SK-N-SH (cell line): ENCODE data around the gene PXN. TPM values are rescaled to one million over a fixed set of nuclear protein-coding genes. Genes with fewer than 3 reads are reported as not detected.

Experiments used
- CTCF ChIA-PET: fragments of 300-600, 350-600 bp; formaldehyde crosslinking; extraction: SDS; loops from one replicate; lab custom pipeline; 2021; lab: Yijun Ruan, JAX
- POLR2A ChIA-PET: fragments of 350-600 bp; sonication (Branson Sonifier 250); formaldehyde crosslinking; extraction: SDS; loops from one replicate; lab custom pipeline; 2020; ENCODE audit warnings: antibody characterized with exemption, inconsistent platforms; lab: Yijun Ruan, JAX
- DNase-seq: peaks from one replicate; pipeline ENCODE4 v3.0.0; 2012
- H2AFZ ChIP-seq: fragments of 200-600 bp; sonication (generic); 2 replicates; pipeline ENCODE4 v1.8.1; 2016; ENCODE audit warnings: antibody characterized with exemption, mild to moderate bottlenecking, low read depth
- H3F3A ChIP-seq: fragments of 200-600 bp; sonication (generic); replicated peaks from 2 replicates; pipeline ENCODE3; 2016; ENCODE audit warnings: antibody characterized with exemption, mild to moderate bottlenecking; ENCODE audit not compliant: insufficient read depth
- H3K27ac ChIP-seq, 2 experiments: fragments of 200-500 bp in 1 of 2; fragments of 200-600 bp in 1 of 2; sonication (Bioruptor generic) in 1 of 2; sonication (generic), shearing (Covaris generic) in 1 of 2; 2 replicates each; pipeline versions ENCODE4 v1.5.1 to v1.6.1; 2014 to 2016; ENCODE audit warnings: low read depth in 2 of 2, inconsistent platforms in 1 of 2, low read length in 1 of 2, mild to moderate bottlenecking in 1 of 2, mixed read lengths in 1 of 2
- H3K27me3 ChIP-seq: fragments of 200-600 bp; sonication (generic), shearing (Covaris generic); 2 replicates; pipeline ENCODE4 v1.6.1; 2016; ENCODE audit warnings: mixed run types; ENCODE audit not compliant: insufficient read depth
- H3K36me3 ChIP-seq, 2 experiments: fragments of 200-500 bp in 1 of 2; fragments of 200-600 bp in 1 of 2; sonication (Bioruptor generic) in 1 of 2; sonication (generic) in 1 of 2; replicated peaks in 1 of 2; 2 replicates each; pipeline versions ENCODE3 to v1.5.1; 2014 to 2016; ENCODE audit warnings: low read length in 1 of 2, mild to moderate bottlenecking in 1 of 2; ENCODE audit not compliant: insufficient read depth in 2 of 2, control insufficient read depth in 1 of 2
- H3K4me1 ChIP-seq, 2 experiments: fragments of 200-500 bp in 1 of 2; fragments of 200-600 bp in 1 of 2; sonication (Bioruptor generic) in 1 of 2; sonication (generic), shearing (Covaris generic) in 1 of 2; 2 replicates each; pipeline versions ENCODE4 v1.5.1 to v1.6.1; 2014 to 2016; ENCODE audit warnings: low read depth in 1 of 2, low read length in 1 of 2, mixed run types in 1 of 2; ENCODE audit not compliant: insufficient read depth in 2 of 2, control insufficient read depth in 1 of 2
- H3K4me2 ChIP-seq: fragments of 200-600 bp; sonication (generic), shearing (Covaris generic); 2 replicates; pipeline ENCODE4 v1.6.1; 2017; ENCODE audit warnings: mixed run types
- H3K4me3 ChIP-seq, 2 experiments: fragments of 200-500 bp in 1 of 2; fragments of 200-600 bp in 1 of 2; sonication (Bioruptor generic) in 1 of 2; sonication (generic), shearing (Covaris generic) in 1 of 2; 2 replicates each; pipeline versions ENCODE4 v1.5.1 to v1.8.1; 2014 to 2016; ENCODE audit warnings: low read depth in 2 of 2, inconsistent platforms in 1 of 2, low read length in 1 of 2, mild to moderate bottlenecking in 1 of 2, mixed read lengths in 1 of 2, moderate library complexity in 1 of 2
- H3K79me2 ChIP-seq: fragments of 200-600 bp; sonication (generic); 2 replicates; pipeline ENCODE4 v1.8.1; 2017; ENCODE audit warnings: mild to moderate bottlenecking; ENCODE audit not compliant: insufficient read depth
- H3K9ac ChIP-seq: fragments of 200-600 bp; sonication (generic); 2 replicates; pipeline ENCODE4 v1.6.1; 2017; ENCODE audit warnings: mixed run types
- H3K9me2 ChIP-seq: fragments of 200-600 bp; sonication (generic); 2 replicates; pipeline ENCODE4 v1.6.1; 2017; ENCODE audit warnings: mixed run types
- H3K9me3 ChIP-seq: fragments of 200-600 bp; sonication (generic); 2 replicates; pipeline ENCODE4 v1.6.1; 2017; ENCODE audit warnings: mixed run types, mild to moderate bottlenecking, moderate library complexity
- H4K20me1 ChIP-seq: fragments of 200-600 bp; sonication (generic); 2 replicates; pipeline ENCODE4 v1.6.1; 2017; ENCODE audit warnings: mild to moderate bottlenecking, mixed run types; ENCODE audit not compliant: insufficient read depth
- GABPA ChIP-seq: IDR thresholded peaks from 2 replicates; pipeline ENCODE4 v1.4.0; 2012; ENCODE audit warnings: low read depth, mild to moderate bottlenecking
- JUND ChIP-seq: IDR thresholded peaks from 2 replicates; pipeline ENCODE4 v1.4.0; 2012
- MAX ChIP-seq: IDR thresholded peaks from 2 replicates; pipeline ENCODE4 v1.4.0; 2012; ENCODE audit warnings: low read depth
- MEF2A ChIP-seq: IDR thresholded peaks from 2 replicates; pipeline ENCODE4 v1.4.0; 2012; ENCODE audit warnings: low read depth, borderline replicate concordance
- MXI1 ChIP-seq: IDR thresholded peaks from 2 replicates; pipeline ENCODE4 v1.6.1; 2012; ENCODE audit warnings: mild to moderate bottlenecking, low read depth, low read length, improper control_type of control experiment
- NFIC ChIP-seq: IDR thresholded peaks from 2 replicates; pipeline ENCODE4 v1.4.0; 2012; ENCODE audit warnings: borderline replicate concordance
- RAD21 ChIP-seq: IDR thresholded peaks from 2 replicates; pipeline ENCODE4 v1.6.1; 2012; ENCODE audit warnings: mild to moderate bottlenecking, low read length
- SMC3 ChIP-seq: IDR thresholded peaks from 2 replicates; pipeline ENCODE4 v1.6.1; 2012; ENCODE audit warnings: low read depth, low read length, improper control_type of control experiment
- WGBS: methylation state at CpG from one replicate; pipeline ENCODE4 v1.1.6; 2017; ENCODE audit warnings: low lambda C conversion rate; 5-methylcytosine and 5-hydroxymethylcytosine counted together
- polyA plus RNA-seq, 3 experiments: library from polyadenylated mRNA; depleted of rRNA; stranded (reverse); fragments of >200 nt; gene quantifications; 2 replicates each; pipeline ENCODE4 v1.2.3, GENCODE V29; 2012
- TF ChIP-seq, protein P1 (sequence below): fragments of 200-600 bp; sonication (generic); IDR thresholded peaks from 2 replicates; pipeline ENCODE4 v1.6.1; 2017; ENCODE audit warnings: antibody characterized with exemption, mild to moderate bottlenecking, moderate library complexity
- TF ChIP-seq, protein P2 (sequence below): fragments of 150-350 bp; IDR thresholded peaks from 2 replicates; pipeline ENCODE4 v1.6.1; 2017; ENCODE audit warnings: antibody characterized with exemption, low read length, low read depth, borderline replicate concordance
- TF ChIP-seq, protein P3 (sequence below): IDR thresholded peaks from 2 replicates; pipeline ENCODE4 v1.6.1; 2012; ENCODE audit warnings: mild to moderate bottlenecking, low read depth, low read length, moderate library complexity

PXN gene
- polyA plus RNA-seq, 1 of the 3 experiments (the other 2 are of a cell fraction), result 89.0 TPM

GRCh38 chr12:120229071-120229486, 36.5 kb downstream of the PXN start:
- Histone ChIP-seq H3K9me2 (no peaks in the 10 kb centered on the region), H3K79me2 (peaks cover 88% of the 10 kb centered on the region), H2AFZ (no peak overlapping the region), H3K36me3 (peaks cover 12 to 18% of the 10 kb centered on the region in 2 experiments), H3K27me3 (no peaks in the 10 kb centered on the region), H3F3A (peaks cover 56% of the 10 kb centered on the region), H4K20me1 (peaks cover 22% of the 10 kb centered on the region), H3K27ac (peak overlapping the region; percentile 95 to 100), H3K4me3 (no peak overlapping the region), H3K4me2 (peak overlapping the region; percentile 91), H3K9ac (peak overlapping the region; percentile 89; the same call in 1 of the 2 replicates), H3K4me1 (peaks cover 58 to 80% of the 10 kb centered on the region in 2 experiments), H3K9me3 (no peaks in the 10 kb centered on the region)
- TF ChIP-seq, protein P1, sequence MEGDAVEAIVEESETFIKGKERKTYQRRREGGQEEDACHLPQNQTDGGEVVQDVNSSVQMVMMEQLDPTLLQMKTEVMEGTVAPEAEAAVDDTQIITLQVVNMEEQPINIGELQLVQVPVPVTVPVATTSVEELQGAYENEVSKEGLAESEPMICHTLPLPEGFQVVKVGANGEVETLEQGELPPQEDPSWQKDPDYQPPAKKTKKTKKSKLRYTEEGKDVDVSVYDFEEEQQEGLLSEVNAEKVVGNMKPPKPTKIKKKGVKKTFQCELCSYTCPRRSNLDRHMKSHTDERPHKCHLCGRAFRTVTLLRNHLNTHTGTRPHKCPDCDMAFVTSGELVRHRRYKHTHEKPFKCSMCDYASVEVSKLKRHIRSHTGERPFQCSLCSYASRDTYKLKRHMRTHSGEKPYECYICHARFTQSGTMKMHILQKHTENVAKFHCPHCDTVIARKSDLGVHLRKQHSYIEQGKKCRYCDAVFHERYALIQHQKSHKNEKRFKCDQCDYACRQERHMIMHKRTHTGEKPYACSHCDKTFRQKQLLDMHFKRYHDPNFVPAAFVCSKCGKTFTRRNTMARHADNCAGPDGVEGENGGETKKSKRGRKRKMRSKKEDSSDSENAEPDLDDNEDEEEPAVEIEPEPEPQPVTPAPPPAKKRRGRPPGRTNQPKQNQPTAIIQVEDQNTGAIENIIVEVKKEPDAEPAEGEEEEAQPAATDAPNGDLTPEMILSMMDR, result no peak
- peak; percentile 36; the same call in 1 of the 2 replicates for TF ChIP-seq NFIC
- no peak for TF ChIP-seq GABPA
- TF ChIP-seq MEF2A, result no peak
- ChIA-PET CTCF (interaction anchor here (0.6 to 18.6 kb wide), 25 partner anchors 11 to 318 kb away, joined by 3 to 618 read pairs (median 8); partner anchors contain the start of genes PXN, RNU4-1, RNU4-2 and RPLP0), POLR2A (interaction anchor here (1.6 to 8.7 kb wide), 4 partner anchors 10 to 62 kb away, joined by 7 to 108 read pairs (median 48); partner anchors contain the start of genes PXN, RNU4-1, RNU4-2 and RPLP0)
- 49% methylated on average over 6 of the region's 7 CpGs for WGBS
- peak; percentile 31 for DNase-seq

- ChIA-PET CTCF (interaction anchor here (0.6 to 18.6 kb wide), 30 partner anchors 10 to 317 kb away, joined by 3 to 618 read pairs (median 8); partner anchors contain the start of genes PLA2G1B, PXN, RAB35 and RNU4-1), POLR2A (interaction anchor here (0.6 to 8.7 kb wide), 6 partner anchors 24 to 73 kb away, joined by 3 to 108 read pairs (median 12); partner anchors contain the start of genes PXN, RNU4-1, RNU4-2 and RPLP0)
- Histone ChIP-seq H3K79me2 (peaks cover 88% of the 10 kb centered on the region), H2AFZ (no peak overlapping the region), H3K36me3 (peaks cover 18 to 22% of the 10 kb centered on the region in 2 experiments), H3F3A (peaks cover 50% of the 10 kb centered on the region), H3K9me3 (no peaks in the 10 kb centered on the region), H3K9ac (peak overlapping the region; percentile 89; the same call in 1 of the 2 replicates), H3K4me3 (peak overlapping the region in 1 of 2 experiments; percentile 44; a peak in 1 of 4 replicates), H3K4me2 (peak overlapping the region; percentile 91), H3K27ac (peak overlapping the region; percentile 95 to 100; a peak in 3 of 4 replicates), H3K9me2 (no peaks in the 10 kb centered on the region), H3K27me3 (no peaks in the 10 kb centered on the region), H4K20me1 (peaks cover 22% of the 10 kb centered on the region), H3K4me1 (peaks cover 58 to 74% of the 10 kb centered on the region in 2 experiments)
- TF ChIP-seq MXI1, result peak; percentile 71
- peak; percentile 71; the same call in 1 of the 2 replicates for TF ChIP-seq MAX
- TF ChIP-seq, protein P1, result peak; percentile 90
- TF ChIP-seq, protein P2, sequence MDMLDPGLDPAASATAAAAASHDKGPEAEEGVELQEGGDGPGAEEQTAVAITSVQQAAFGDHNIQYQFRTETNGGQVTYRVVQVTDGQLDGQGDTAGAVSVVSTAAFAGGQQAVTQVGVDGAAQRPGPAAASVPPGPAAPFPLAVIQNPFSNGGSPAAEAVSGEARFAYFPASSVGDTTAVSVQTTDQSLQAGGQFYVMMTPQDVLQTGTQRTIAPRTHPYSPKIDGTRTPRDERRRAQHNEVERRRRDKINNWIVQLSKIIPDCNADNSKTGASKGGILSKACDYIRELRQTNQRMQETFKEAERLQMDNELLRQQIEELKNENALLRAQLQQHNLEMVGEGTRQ, result no peak
- TF ChIP-seq RAD21, result peak; percentile 97
- TF ChIP-seq SMC3, result peak; percentile 99
- TF ChIP-seq JUND, result no peak
- TF ChIP-seq, protein P3, sequence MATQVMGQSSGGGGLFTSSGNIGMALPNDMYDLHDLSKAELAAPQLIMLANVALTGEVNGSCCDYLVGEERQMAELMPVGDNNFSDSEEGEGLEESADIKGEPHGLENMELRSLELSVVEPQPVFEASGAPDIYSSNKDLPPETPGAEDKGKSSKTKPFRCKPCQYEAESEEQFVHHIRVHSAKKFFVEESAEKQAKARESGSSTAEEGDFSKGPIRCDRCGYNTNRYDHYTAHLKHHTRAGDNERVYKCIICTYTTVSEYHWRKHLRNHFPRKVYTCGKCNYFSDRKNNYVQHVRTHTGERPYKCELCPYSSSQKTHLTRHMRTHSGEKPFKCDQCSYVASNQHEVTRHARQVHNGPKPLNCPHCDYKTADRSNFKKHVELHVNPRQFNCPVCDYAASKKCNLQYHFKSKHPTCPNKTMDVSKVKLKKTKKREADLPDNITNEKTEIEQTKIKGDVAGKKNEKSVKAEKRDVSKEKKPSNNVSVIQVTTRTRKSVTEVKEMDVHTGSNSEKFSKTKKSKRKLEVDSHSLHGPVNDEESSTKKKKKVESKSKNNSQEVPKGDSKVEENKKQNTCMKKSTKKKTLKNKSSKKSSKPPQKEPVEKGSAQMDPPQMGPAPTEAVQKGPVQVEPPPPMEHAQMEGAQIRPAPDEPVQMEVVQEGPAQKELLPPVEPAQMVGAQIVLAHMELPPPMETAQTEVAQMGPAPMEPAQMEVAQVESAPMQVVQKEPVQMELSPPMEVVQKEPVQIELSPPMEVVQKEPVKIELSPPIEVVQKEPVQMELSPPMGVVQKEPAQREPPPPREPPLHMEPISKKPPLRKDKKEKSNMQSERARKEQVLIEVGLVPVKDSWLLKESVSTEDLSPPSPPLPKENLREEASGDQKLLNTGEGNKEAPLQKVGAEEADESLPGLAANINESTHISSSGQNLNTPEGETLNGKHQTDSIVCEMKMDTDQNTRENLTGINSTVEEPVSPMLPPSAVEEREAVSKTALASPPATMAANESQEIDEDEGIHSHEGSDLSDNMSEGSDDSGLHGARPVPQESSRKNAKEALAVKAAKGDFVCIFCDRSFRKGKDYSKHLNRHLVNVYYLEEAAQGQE, result peak; percentile 33; the same call in 1 of the 2 replicates
- 2% methylated on average over 7 of the region's 23 CpGs for WGBS
- DNase-seq, result peak; percentile 91
Observed at GRCh38 chr12:120228291-120229070, 37.0 kb downstream of the PXN start.
